K562 (cell line): ENCODE measurements around the gene SEZ6L. TPM values are rescaled to one million over a fixed set of nuclear protein-coding genes. Genes with fewer than 3 reads are reported as not detected.
A peak's percentile ranks its signal among the peaks of the same experiment; 100 is the strongest.

Experiments used
- ATAC-seq: fragments of 200-7000 bp; cut with Tn5 transposase; 3 replicates; pipeline ENCODE4 v1.9.1; 2020; ENCODE audit warnings: moderate library complexity
- BruUV-seq: library from RNA; stranded (reverse); fragments of 400-500 nt; replicated peaks from 2 replicates; lab custom pipeline; 2021; lab: Mats Ljungman, UMichigan
- CTCF ChIA-PET: fragments of 300-600 bp; formaldehyde crosslinking; extraction: SDS; loops from one replicate; lab custom pipeline; 2021; ENCODE audit warnings: low intra/inter-chr PET ratio; lab: Yijun Ruan, JAX
- POLR2A ChIA-PET: fragments of 300-600, 350-650 bp; sonication (Branson Sonifier 250); formaldehyde crosslinking; extraction: SDS; loops from one replicate; lab custom pipeline; 2021; ENCODE audit warnings: antibody characterized with exemption, inconsistent platforms; lab: Yijun Ruan, JAX
- DNase-seq, 4 experiments: peaks; one replicate each; pipeline versions ENCODE4 v3.0.0 to v3.0.0-alpha.2; 2011 to 2018; ENCODE audit warnings: low spot score in 3 of 4, mixed read lengths in 3 of 4; ENCODE audit errors: extremely low read depth in 1 of 4
- FAIRE-seq: peaks from 2 replicates; lab custom pipeline; 2011; peaks lifted over from hg19 to GRCh38; lab: Jason Lieb, UNC
- H2AFZ ChIP-seq: 2 replicates; pipeline ENCODE4 v1.6.0; 2011; ENCODE audit warnings: low read depth, low read length, control low read depth, inconsistent platforms
- H3K27ac ChIP-seq: fragments of 200-600 bp; 3 replicates; pipeline ENCODE4 v1.8.0; 2011; ENCODE audit warnings: low read depth, mild to moderate bottlenecking, control low read depth, inconsistent platforms, low read length, moderate library complexity, mixed read lengths; ENCODE audit errors: extremely low read depth
- H3K27me3 ChIP-seq, 2 experiments: fragments of 300-600 bp in 1 of 2; 2 replicates in 1 of 2; 3 replicates in 1 of 2; pipeline versions ENCODE4 v1.6.0 to v1.8.0; 2011; ENCODE audit warnings: inconsistent platforms in 2 of 2, low read length in 2 of 2, mild to moderate bottlenecking in 1 of 2, mixed read lengths in 1 of 2, moderate library complexity in 1 of 2; ENCODE audit not compliant: control insufficient read depth in 2 of 2, insufficient read depth in 2 of 2
- H3K36me3 ChIP-seq: fragments of 300-600 bp; 3 replicates; pipeline ENCODE4 v1.8.0; 2011; ENCODE audit warnings: mild to moderate bottlenecking, low read length, inconsistent platforms; ENCODE audit not compliant: control insufficient read depth, insufficient read depth
- H3K4me1 ChIP-seq, 2 experiments: fragments of 200-600 bp in 1 of 2; replicated peaks in 1 of 2; 2 replicates in 1 of 2; 3 replicates in 1 of 2; pipeline versions ENCODE4 v1.5.1 to v1.8.0; 2011; ENCODE audit warnings: inconsistent platforms in 2 of 2, low read length in 2 of 2, mild to moderate bottlenecking in 1 of 2, mixed read lengths in 1 of 2, moderate library complexity in 1 of 2; ENCODE audit not compliant: control insufficient read depth in 2 of 2, insufficient read depth in 2 of 2
- H3K4me2 ChIP-seq: 2 replicates; pipeline ENCODE4 v1.6.1; 2011; ENCODE audit warnings: low read length, control low read depth, inconsistent platforms, mixed read lengths; ENCODE audit not compliant: insufficient read depth
- H3K4me3 ChIP-seq: fragments of 200-600 bp; sonication (generic), shearing (Covaris generic); 2 replicates; pipeline ENCODE4 v1.5.1; 2016; ENCODE audit warnings: control low read depth, inconsistent platforms
- H3K79me2 ChIP-seq: fragments of 200-600 bp; 3 replicates; pipeline ENCODE4 v1.8.0; 2011; ENCODE audit warnings: low read length, inconsistent platforms; ENCODE audit not compliant: control insufficient read depth, insufficient read depth
- H3K9ac ChIP-seq, 2 experiments: 2 replicates each; pipeline versions ENCODE4 v1.6.0 to v1.6.1; 2011; ENCODE audit warnings: low read depth in 2 of 2, low read length in 2 of 2, control low read depth in 1 of 2, inconsistent platforms in 1 of 2, mild to moderate bottlenecking in 1 of 2, mixed read lengths in 1 of 2; ENCODE audit not compliant: insufficient read depth in 1 of 2
- H3K9me1 ChIP-seq: one replicate; pipeline ENCODE4 v1.6.0; 2011; ENCODE audit warnings: inconsistent platforms, mild to moderate bottlenecking, low read length, moderate library complexity; ENCODE audit not compliant: control insufficient read depth, insufficient read depth
- H3K9me3 ChIP-seq: replicated peaks from 2 replicates; pipeline ENCODE4 v1.5.1; 2011; ENCODE audit warnings: low read depth, low read length, inconsistent platforms; ENCODE audit not compliant: control insufficient read depth, insufficient read depth
- H4K20me1 ChIP-seq: replicated peaks from 2 replicates; pipeline ENCODE4 v1.6.1; 2011; ENCODE audit warnings: low read length, inconsistent platforms, mixed read lengths; ENCODE audit not compliant: control insufficient read depth, insufficient read depth
- CBFB ChIP-seq: sonication (generic); formaldehyde crosslinking; IDR thresholded peaks from 2 replicates; pipeline ENCODE4 v1.4.0; 2020; ENCODE audit warnings: mild to moderate bottlenecking, missing genetic modification reagents
- MAFK ChIP-seq: IDR thresholded peaks from 2 replicates; pipeline ENCODE4 v1.6.1; 2011; ENCODE audit warnings: low read length, improper control_type of control experiment
- PTBP1 ChIP-seq: fragments of 200-400 bp; formaldehyde crosslinking; IDR thresholded peaks from 2 replicates; pipeline ENCODE4 v1.6.1; 2017; ENCODE audit warnings: low read depth, low read length
- RCOR1 ChIP-seq, 2 experiments: IDR thresholded peaks; 2 replicates each; pipeline ENCODE4 v1.6.1; 2012; ENCODE audit warnings: low read depth in 2 of 2, low read length in 2 of 2, borderline replicate concordance in 1 of 2, improper control_type of control experiment in 1 of 2
- TAL1 ChIP-seq: fragments of 450-650 bp; IDR thresholded peaks from 2 replicates; pipeline ENCODE4 v1.6.1; 2016; ENCODE audit warnings: mild to moderate bottlenecking
- YBX1 ChIP-seq: fragments of 450-650 bp; IDR thresholded peaks from 2 replicates; pipeline ENCODE4 v1.7.1; 2016; ENCODE audit warnings: mild to moderate bottlenecking
- ZNF696 ChIP-seq: fragments of 250-450 bp; sonication (Bioruptor Pico); conservative IDR thresholded peaks from 2 replicates; pipeline ENCODE4 v1.4.0; 2020; ENCODE audit warnings: mild to moderate bottlenecking, moderate library complexity
- WGBS: fragments of 100-300 bp; shearing (Covaris generic); methylation state at CpG from one replicate; pipeline ENCODE4 v1.1.6; 2016; ENCODE audit warnings: low coverage, mixed read lengths; ENCODE audit not compliant: insufficient coverage; ENCODE audit errors: missing lambda C conversion rate; 5-methylcytosine and 5-hydroxymethylcytosine counted together
- in situ Hi-C: fragments of 300-500 bp; cut with MboI; formaldehyde crosslinking; loops from 4 replicates; pipeline ENCODE4 v1.15.0; 2018; ENCODE audit warnings: inconsistent platforms, mixed read lengths
- intact Hi-C: fragments of 100-400 bp; cut with micrococcal nuclease; formaldehyde crosslinking; loops from 2 replicates; pipeline ENCODE4 v1.14.2; 2022
- polyA plus RNA-seq, 8 experiments: library from polyadenylated mRNA; depleted of rRNA in 4 of 8; stranded (reverse) in 5 of 8; unstranded in 3 of 8; fragments of >200 nt; fragmentation: Nextera tagmentation in 2 of 8; fragmentation: Illumina TruSeq in 1 of 8; extraction: Ambion mirVana in 2 of 8; extraction: Trizol in 1 of 8; gene quantifications; 2 replicates each; pipeline versions ENCODE4 v1.2.1 to v1.2.3, GENCODE V29; 2011 to 2014; ENCODE audit warnings: inconsistent platforms in 1 of 8, missing spikeins in 1 of 8
- total RNA-seq, 7 experiments: library from RNA; depleted of rRNA in 6 of 7; stranded (reverse); fragments of >200 nt in 6 of 7; fragmentation: Illumina TruSeq in 2 of 7; extraction: Trizol in 2 of 7; gene quantifications; 2 replicates each; pipeline versions ENCODE4 v1.2.1 to v1.2.3, GENCODE V29; 2011 to 2021; ENCODE audit warnings: low replicate concordance in 1 of 7
- TF ChIP-seq, protein P1 (sequence below), 2 experiments: fragments of 450-650 bp in 1 of 2; sonication (generic) in 1 of 2; formaldehyde crosslinking in 1 of 2; IDR thresholded peaks in 1 of 2; conservative IDR thresholded peaks in 1 of 2; 2 replicates each; pipeline versions ENCODE4 v1.6.1 to v1.8.1; 2016 to 2023; ENCODE audit warnings: mild to moderate bottlenecking in 2 of 2, moderate library complexity in 2 of 2, inconsistent platforms in 1 of 2, missing genetic modification reagents in 1 of 2

SEZ6L gene
- total and polyA plus RNA-seq, 9 of the 15 experiments (the other 6 are each of a cell fraction or from before 2014, with no cell fraction given): not detected

DNA sequence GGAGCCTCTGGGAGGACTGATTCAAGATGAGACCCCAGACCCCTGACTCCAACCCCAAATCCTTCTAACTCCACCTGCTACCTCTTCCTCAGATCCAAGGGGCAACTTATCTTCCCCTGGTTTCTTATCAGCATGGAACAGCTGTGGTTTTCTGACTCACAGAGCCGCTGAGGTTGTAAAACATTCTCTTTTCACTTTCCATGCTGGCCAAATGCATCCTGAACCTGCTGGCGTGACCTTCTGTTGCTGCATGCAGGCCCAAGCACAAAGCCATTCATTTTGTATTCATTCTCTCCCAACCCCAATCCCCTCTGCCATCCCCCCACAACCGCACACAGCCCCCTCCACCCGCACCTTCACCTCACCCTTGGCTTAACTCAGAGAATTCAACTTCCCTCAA is 70.3 kb downstream of the SEZ6L start (continued):
- TF ChIP-seq, protein P1, sequence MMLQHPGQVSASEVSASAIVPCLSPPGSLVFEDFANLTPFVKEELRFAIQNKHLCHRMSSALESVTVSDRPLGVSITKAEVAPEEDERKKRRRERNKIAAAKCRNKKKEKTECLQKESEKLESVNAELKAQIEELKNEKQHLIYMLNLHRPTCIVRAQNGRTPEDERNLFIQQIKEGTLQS (IDR thresholded peaks at IDR 0.05): peak; percentile 16; the same call in 1 of the 2 replicates
- TF ChIP-seq, protein P1 (CRISPR knock-in tag; conservative IDR thresholded peaks at IDR 0.05): no peak
- TF ChIP-seq RCOR1 (IDR thresholded peaks at IDR 0.05; ENCODE audit: borderline replicate concordance in 1 of 2, low read depth in 2 of 2, low read length in 2 of 2): peak in 1 of 2 experiments; percentile 22; a peak in 1 of 4 replicates
- TF ChIP-seq TAL1: peak; percentile 65

DNA sequence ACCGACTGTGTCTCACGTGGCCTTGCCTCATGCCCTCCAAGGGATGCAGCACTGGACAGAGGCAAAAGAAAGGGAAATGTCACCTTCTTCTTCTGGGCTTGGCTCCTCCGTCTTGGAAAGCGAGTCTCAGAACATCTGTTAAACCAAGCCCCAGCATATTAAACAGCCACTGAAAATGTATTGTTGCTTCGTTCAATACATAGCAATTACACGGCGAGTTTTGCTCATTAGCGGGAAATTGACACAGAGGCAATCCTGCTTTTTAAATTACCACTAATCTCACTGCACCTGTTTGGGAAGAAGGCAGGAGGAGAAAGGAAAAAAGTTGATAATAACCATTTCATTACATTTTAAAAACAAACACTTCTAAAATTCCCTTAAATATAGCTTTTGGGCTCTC is 72.1 kb downstream of the SEZ6L start:
- intact Hi-C loops: no loop called here
- Histone ChIP-seq H3K27ac (no peak overlapping the region), H3K79me2 (no peaks in the 10 kb centered on the region), H2AFZ (no peak overlapping the region)
- no peak for FAIRE-seq
- WGBS: 0% methylated on average over 7 of the region's 8 CpGs
- TF ChIP-seq PTBP1: no peak
- no peak for TF ChIP-seq YBX1
- TF ChIP-seq CBFB (CRISPR knock-in tag): no peak
- no peak for TF ChIP-seq ZNF696 (CRISPR knock-in tag)
- no peak for TF ChIP-seq MAFK
- TF ChIP-seq, all 486 proteins: peak for 0
- H3K4me2 ChIP-seq: no peak overlapping the region
- no peaks in the 10 kb centered on the region for H3K9me3 ChIP-seq
- H3K36me3 ChIP-seq: no peaks in the 10 kb centered on the region
- in situ Hi-C loops: no loop called here
- H3K4me3 ChIP-seq: no peak overlapping the region
- ATAC-seq (no peak), DNase-seq (no peak)
- no TSS peak for BruUV-seq
- ChIA-PET CTCF (no interaction called here), POLR2A (no interaction called here)
- H3K9ac ChIP-seq: no peak overlapping the region
- H3K27me3 ChIP-seq: peaks cover 0 to 5% of the 10 kb centered on the region in 2 experiments; a peak in 2 of 5 replicates
- H4K20me1 ChIP-seq: no peaks in the 10 kb centered on the region
- no peaks in the 10 kb centered on the region; a peak in 1 of 5 replicates for H3K4me1 ChIP-seq
- H3K9me1 ChIP-seq: no peaks in the 10 kb centered on the region
